GM19438 (cell line): ENCODE measurements around the gene PIP5K1B.

Source experiments
- ATAC-seq: cut with Tn5 transposase; IDR thresholded peaks from one replicate; pipeline ENCODE4 v1.9.1; 2021; ENCODE audit warnings: low read depth; ENCODE audit not compliant: unreplicated experiment

PIP5K1B gene

DNA sequence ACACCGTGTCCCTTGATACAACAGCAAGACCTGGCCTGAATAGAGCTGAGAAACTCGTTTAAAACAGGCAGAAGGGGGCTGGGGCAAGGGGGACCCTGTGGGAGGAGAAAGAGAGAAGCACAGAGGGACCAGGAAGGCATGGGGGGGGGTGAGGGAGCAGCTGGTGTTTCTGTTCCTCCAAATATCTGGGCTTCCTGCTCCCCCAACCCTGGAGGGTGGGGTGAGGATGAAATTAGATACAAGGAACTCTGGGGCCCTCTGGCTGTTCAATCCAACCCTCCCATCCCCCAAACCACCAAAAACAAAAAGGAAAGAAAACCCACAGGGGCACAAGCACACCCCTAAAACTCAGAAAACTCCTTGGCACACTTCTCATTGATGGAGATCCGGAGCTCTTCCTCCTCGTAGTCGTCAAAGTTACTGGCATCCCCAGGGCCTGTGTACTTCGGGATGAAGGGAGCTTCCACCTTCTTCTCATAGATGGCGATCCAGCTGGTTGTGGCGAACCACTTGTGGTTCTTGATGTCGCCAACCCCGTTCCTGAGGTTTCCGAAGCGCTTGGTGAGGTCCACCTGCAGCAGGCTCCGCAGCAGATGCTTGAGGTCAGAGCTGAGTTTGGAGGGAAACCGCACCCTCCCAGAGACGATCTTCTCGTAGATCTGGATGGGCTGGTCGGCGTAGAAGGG lies 307.8 kb downstream of the PIP5K1B start:
- peak; percentile 55 for ATAC-seq

DNA sequence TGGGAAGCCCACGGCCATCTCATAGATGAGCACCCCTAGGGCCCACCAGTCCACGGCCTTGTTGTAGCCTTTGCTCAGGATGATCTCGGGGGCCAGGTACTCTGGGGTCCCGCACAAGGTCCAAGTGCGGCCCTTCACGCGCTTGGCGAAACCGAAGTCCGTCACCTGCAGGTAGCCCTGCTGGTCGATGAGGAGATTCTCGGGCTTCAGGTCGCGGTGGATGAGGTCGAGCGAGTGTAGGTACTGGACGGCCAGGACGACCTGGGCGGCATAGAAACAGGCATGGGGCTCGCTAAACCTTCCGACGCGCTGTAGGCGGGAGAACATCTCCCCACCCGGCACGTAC lies 308.3 kb downstream of the PIP5K1B start:
- ATAC-seq = no peak

DNA sequence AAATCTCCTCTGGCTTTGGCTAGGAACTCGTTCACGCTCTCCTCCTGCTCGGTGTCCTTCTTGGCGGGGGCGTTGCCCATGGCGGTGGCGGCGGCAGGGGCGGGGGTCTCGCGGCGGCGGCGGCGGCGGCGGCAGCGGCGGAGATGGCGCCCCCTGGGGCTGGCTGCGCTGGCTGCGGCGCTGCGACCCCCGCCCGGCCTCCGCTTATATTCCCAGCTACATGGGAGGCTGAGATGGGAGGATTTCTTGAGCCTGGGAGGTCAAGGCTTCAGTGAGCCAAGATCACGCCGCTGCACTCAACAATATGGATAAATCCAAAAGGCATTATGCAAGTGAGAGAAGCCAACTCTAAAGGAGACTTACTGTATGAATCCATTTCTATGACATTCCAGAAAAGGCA lies 309.0 kb downstream of the PIP5K1B start, which contains the start of gene PRKACG:
Gene PRKACG (minus strand): TSS at position 101 of the 400 bp plus-strand sequence. CDS start 21 bp downstream, at position 80.
- ATAC-seq = no peak

DNA sequence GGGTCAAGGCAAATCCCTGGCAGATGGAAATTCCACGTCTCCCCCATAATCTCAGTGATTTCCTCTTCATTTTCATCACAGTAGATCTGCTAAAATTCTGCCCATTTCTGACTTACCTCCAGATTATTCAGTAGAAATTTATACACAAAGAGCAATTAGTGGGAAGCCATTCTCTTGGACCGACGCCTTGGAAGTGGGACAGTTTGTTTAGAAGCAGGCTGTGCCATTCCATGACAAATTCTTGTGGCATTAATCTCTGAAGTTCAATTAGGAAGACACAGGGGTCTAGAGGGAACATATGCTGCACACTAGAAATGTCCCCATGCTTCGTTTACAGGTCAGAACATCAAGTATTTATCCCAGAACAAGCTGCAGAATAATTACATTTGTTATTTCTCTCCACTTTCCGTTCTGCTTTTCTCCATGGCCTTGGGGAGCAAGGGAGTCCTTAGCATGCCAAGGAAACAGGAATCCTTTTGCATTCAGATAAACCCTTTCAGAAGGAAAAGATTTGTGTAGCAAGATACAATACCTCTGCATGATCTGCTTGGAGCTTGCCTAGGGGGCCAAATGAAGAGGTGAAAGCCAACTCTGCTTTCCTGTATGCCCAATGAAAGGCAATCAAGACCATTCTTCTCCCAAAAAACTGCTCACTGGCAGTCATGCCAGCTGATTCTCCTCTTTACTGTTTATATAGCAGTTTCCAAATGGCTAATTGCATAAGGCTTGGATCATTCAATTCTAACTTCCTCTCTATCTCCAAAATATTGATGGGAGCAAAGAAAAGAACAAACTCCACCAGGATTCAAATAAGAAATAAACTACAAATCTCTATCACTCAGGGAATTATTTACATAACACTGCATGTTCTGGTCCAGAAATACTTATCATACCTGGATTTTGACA lies 311.4 kb downstream of the PIP5K1B start:
- no peak for ATAC-seq

DNA sequence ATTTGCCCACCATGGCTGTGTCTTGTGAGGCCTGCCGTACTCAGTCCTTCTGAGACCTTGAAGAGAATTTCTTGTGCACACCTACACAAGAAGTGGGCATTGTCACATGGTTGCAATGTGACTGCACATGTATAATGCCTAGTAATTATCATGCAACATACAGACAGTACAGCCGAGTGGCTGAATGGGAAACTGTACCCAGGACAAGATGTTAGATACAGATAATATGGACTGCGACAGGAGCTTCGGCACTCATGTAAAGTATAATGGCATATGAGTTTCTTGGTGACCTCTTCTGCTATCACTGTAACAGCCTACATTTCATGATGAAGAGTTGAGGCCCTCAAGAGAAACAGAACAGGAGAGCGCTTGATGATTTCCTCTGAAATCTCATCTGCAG lies 313.7 kb downstream of the PIP5K1B start:
- no peak for ATAC-seq

DNA sequence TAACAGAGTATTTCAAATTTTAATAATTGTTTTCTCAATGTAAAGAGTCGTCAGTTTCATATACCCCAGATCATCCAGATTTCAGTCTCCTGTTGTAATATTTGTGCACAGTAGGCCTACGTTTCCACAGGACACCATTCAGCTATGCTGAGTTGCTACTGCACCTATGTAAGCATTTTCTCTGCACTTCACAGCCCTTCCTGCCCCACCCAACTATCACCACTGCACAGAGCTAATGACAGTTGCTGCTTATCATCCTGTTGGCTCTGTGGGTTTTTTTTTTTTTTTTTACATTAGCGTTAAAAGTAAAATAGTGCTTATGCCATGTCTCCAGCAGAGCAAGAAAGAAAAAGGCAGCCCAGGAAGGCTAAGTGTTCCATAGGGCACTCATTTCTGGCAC lies 314.8 kb downstream of the PIP5K1B start:
- ATAC-seq = no peak

DNA sequence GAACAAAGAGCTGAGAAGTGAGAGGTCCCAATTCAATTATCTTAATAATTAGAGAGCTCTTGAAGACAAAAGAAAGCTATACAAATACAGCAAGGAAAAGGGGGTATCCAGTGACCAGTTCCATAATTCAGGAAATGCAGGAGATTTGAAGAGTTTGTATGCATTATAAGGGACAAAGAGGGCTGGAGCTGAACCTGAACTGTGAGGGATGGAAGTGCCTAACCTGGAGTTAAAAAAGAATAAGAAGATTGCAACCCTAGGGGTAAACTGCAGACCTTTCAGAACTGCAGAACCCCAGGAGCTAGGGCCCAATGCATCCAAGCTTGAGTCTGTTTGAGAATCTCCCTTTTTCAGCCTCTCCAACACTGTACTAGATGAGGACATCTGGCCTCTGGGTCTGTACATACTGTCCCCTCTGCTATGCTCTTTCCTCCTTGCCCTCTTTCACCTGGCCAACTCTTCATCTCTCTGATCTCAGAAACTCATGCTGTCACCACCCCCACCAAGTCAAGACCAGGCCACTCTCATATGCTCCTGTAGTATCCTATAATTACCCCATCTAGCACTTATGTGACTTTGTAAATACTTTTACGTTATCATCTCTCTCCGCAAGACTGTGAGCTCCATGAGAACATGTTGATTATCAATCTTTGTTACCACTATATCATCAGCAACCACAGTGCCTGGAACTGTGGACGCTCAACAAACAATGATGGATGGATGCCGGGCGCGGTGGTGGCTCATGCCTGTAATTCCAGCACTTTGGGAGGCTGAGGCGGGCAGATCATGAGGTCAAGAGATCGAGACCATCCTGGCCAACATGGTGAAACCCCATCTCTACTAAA lies 315.5 kb downstream of the PIP5K1B start:
- no peak for ATAC-seq

DNA sequence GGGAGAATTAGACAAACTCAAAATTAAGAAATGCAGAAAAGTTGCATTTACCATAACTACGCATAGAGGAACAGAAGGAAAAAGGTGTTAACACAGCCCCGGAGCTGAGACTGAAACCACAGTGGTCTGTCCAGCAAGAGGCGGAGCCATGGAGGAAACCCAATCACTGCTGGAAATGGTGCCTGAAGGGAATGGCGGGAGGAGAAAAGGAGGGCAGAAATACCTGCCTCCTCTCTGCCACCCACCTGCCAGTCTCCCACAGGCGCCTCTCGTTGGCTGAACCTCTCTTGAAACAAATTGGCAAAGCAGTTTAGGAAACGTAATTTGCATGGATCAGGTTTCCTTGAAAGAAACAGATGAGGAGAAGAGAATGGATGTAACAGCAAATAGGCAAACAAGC lies 318.6 kb downstream of the PIP5K1B start:
- no peak for ATAC-seq

DNA sequence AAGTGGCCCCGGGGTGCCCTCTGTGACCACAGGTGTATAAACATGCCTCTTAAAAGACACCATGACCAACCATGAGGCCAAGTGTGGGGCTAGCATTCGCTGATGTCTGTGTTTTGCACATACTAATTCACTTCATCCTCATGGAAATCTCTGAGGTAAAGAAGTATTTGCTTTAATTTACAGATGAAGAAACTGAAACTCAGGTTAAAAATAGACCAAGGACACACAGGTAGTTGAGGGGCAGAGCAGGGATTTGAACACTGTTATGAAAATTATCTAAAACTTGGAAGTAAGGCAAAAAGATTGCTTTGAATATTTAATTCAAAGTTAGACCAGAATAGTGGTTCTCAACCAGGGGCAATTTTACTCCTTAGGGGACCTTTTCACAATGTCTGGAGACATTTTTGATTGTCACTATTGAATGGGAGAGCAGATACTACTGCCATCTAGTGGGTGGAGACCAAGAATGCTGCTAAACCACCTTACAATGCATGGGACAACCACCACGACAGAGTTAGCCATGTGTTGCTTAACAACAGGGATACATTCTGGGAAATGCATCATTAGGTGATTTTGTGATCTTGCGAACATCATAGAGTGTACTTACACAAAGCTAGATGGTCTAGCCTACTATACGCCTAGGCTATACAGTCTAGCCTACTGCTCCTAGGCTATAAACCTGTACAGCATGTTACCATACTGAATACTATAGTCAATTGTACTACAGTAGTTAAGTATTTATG lies 322.5 kb downstream of the PIP5K1B start:
- ATAC-seq = peak; percentile 74

DNA sequence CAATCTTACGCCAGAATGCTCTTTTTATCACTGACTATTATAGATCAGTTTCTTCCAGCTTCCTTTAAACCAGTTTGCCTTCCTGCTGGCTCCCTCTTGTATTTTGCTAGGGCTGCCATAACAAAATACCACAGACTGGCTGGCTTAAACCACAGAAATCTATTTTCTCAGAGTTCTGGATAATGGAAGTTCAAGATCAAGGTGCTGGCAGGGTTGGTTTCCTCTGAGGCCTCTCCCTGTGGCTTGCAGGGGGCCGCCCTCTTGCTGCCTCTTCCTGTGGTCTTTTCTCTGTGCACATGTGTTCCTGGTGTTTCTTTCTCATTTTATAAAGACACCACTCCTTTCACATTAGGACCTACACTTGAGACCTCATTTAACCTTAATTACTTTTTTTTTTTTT lies 323.7 kb downstream of the PIP5K1B start:
- ATAC-seq = no peak

DNA sequence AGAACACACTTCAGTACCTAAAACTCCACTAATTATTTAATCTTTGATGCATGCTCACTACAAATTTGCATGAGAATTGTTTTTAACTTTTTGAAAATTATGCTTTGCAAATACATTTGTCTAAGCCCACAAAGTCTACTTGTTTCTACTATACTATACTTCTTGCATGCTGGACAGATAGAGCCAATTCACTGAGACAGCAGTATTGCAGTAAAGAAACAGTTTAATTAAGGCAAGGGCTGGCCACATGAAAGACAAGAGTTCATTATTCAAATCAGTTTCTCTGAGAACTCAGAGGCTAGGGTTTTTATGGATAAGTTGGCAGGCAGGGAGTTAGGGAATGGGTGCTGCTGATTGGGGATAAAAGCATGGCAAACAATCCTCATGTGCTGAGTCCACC lies 324.5 kb downstream of the PIP5K1B start:
- ATAC-seq = no peak

DNA sequence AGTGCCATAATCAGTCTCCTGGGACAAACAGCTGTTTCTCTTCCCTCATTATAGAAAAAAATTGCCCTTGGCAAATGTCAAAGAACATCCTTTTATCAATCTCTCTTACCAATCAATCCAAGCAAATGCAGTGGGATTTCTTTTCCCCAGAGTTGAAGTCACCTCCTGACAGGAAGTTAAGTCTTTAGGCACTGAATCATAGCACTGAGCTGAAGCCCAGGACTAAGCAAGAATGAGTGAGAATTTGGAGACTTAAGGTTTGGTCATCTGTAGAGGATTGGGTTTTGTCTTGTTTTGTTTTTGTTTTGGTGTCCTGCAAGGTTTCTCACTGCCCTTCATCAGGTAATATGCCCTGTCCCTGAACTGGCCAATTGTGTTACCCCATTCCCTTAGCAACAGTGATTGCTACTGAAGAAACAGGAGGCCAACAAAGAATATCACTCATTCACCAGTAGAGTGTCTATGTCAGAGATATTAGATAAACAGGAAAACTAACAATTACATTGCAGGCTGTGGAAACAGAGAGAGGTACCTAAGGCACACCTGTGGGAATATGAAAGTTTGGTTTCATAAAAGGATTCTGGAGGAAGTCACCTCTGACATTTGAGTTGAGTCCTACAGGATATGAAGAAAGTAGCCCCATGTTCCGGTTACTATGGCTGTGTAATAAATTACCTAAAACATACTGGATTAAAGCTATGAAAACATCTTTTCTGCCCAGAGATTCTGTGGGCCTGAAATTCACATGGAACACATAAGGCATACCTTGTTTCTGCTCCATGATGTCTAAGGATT lies 326.0 kb downstream of the PIP5K1B start:
- no peak for ATAC-seq

DNA sequence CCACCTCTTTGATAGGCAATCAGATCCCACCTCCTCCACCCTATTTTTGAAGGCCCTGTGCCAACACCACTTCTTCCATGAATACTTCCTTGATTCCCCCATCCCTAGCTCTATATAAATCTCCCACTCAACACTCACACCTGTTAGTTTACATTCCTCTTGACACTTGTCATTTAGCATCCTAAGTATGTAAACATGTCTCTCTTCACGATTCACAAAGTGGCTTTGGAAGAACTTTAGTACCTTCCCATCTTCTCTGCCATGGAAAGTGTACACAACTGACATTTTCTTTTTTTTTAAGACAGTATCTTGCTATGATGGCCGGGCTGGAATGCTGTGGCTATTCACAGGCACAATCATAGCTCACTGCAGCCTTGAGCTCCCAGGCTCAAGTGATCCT lies 329.0 kb downstream of the PIP5K1B start:
- no peak for ATAC-seq

DNA sequence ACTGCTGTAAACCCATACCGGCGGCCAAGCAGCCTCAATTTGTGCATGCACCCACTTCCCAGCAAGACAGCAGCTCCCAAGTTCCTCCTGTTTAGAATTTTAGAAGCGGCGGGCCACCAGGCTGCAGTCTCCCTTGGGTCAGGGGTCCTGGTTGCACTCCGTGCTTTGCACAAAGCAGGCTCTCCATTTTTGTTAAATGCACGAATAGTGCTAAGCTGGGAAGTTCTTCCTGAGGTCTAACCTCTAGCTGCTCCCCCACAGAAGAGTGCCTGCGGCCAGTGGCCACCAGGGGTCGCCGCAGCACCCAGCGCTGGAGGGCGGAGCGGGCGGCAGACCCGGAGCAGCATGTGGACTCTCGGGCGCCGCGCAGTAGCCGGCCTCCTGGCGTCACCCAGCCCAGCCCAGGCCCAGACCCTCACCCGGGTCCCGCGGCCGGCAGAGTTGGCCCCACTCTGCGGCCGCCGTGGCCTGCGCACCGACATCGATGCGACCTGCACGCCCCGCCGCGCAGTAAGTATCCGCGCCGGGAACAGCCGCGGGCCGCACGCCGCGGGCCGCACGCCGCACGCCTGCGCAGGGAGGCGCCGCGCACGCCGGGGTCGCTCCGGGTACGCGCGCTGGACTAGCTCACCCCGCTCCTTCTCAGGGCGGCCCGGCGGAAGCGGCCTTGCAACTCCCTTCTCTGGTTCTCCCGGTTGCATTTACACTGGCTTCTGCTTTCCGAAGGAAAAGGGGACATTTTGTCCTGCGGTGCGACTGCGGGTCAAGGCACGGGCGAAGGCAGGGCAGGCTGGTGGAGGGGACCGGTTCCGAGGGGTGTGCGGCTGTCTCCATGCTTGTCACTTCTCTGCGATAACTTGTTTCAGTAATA lies 330.6 kb downstream of the PIP5K1B start, which contains the start of gene FXN:
Gene FXN (plus strand): TSS at position 315 of the 871 bp plus-strand sequence. CDS start 31 bp downstream, at position 346.
- ATAC-seq = peak; percentile 83

DNA sequence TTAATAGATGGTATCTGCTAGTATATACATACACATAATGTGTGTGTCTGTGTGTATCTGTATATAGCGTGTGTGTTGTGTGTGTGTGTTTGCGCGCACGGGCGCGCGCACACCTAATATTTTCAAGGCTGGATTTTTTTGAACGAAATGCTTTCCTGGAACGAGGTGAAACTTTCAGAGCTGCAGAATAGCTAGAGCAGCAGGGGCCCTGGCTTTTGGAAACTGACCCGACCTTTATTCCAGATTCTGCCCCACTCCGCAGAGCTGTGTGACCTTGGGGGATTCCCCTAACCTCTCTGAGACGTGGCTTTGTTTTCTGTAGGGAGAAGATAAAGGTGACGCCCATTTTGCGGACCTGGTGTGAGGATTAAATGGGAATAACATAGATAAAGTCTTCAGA lies 331.3 kb downstream of the PIP5K1B start:
- ATAC-seq = peak; percentile 41

DNA sequence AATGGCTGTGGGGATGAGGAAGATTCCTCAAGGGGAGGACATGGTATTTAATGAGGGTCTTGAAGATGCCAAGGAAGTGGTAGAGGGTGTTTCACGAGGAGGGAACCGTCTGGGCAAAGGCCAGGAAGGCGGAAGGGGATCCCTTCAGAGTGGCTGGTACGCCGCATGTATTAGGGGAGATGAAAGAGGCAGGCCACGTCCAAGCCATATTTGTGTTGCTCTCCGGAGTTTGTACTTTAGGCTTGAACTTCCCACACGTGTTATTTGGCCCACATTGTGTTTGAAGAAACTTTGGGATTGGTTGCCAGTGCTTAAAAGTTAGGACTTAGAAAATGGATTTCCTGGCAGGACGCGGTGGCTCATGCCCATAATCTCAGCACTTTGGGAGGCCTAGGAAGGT lies 331.8 kb downstream of the PIP5K1B start:
- no peak for ATAC-seq

DNA sequence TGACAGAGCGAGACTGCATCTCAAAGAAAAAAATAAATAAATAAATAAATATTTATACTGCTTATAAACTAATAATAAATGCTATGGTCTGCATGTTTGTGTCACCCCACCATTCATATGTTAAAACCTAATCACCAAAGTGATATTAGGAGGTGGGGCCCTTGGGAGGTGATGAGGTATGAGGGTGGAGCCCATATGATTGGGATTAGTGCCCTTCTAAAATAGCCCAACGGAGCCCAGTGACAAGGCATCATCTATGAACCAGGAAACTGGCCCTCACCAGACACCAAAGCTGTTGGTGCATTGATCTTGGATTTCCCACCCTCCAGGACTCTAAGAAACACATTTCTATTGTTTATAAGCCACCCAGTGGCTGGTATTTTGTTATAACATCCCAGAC lies 335.6 kb downstream of the PIP5K1B start:
- no peak for ATAC-seq
